K562 (cell line): Measurements from ENCODE around the gene SPATA13. TPM values are rescaled to one million over a fixed set of nuclear protein-coding genes. Genes with fewer than 3 reads are reported as not detected.

Experiments used
- ATAC-seq: fragments of 200-7000 bp; cut with Tn5 transposase; 3 replicates; pipeline ENCODE4 v1.9.1; 2020; ENCODE audit warnings: moderate library complexity
- BruUV-seq: library from RNA; stranded (reverse); fragments of 400-500 nt; replicated peaks from 2 replicates; lab custom pipeline; 2021; lab: Mats Ljungman, UMichigan
- CTCF ChIA-PET: fragments of 300-600 bp; formaldehyde crosslinking; extraction: SDS; loops from one replicate; lab custom pipeline; 2021; ENCODE audit warnings: low intra/inter-chr PET ratio; lab: Yijun Ruan, JAX
- POLR2A ChIA-PET: fragments of 300-600, 350-650 bp; sonication (Branson Sonifier 250); formaldehyde crosslinking; extraction: SDS; loops from one replicate; lab custom pipeline; 2021; ENCODE audit warnings: antibody characterized with exemption, inconsistent platforms; lab: Yijun Ruan, JAX
- DNase-seq, 4 experiments: peaks; one replicate each; pipeline versions ENCODE4 v3.0.0 to v3.0.0-alpha.2; 2011 to 2018; ENCODE audit warnings: low spot score in 3 of 4, mixed read lengths in 3 of 4; ENCODE audit errors: extremely low read depth in 1 of 4
- FAIRE-seq: peaks from 2 replicates; lab custom pipeline; 2011; peaks lifted over from hg19 to GRCh38; lab: Jason Lieb, UNC
- H2AFZ ChIP-seq: 2 replicates; pipeline ENCODE4 v1.6.0; 2011; ENCODE audit warnings: low read depth, low read length, control low read depth, inconsistent platforms
- H3K27ac ChIP-seq: fragments of 200-600 bp; 3 replicates; pipeline ENCODE4 v1.8.0; 2011; ENCODE audit warnings: low read depth, mild to moderate bottlenecking, control low read depth, inconsistent platforms, low read length, moderate library complexity, mixed read lengths; ENCODE audit errors: extremely low read depth
- H3K27me3 ChIP-seq, 2 experiments: fragments of 300-600 bp in 1 of 2; 2 replicates in 1 of 2; 3 replicates in 1 of 2; pipeline versions ENCODE4 v1.6.0 to v1.8.0; 2011; ENCODE audit warnings: inconsistent platforms in 2 of 2, low read length in 2 of 2, mild to moderate bottlenecking in 1 of 2, mixed read lengths in 1 of 2, moderate library complexity in 1 of 2; ENCODE audit not compliant: control insufficient read depth in 2 of 2, insufficient read depth in 2 of 2
- H3K36me3 ChIP-seq: fragments of 300-600 bp; 3 replicates; pipeline ENCODE4 v1.8.0; 2011; ENCODE audit warnings: mild to moderate bottlenecking, low read length, inconsistent platforms; ENCODE audit not compliant: control insufficient read depth, insufficient read depth
- H3K4me1 ChIP-seq, 2 experiments: fragments of 200-600 bp in 1 of 2; replicated peaks in 1 of 2; 2 replicates in 1 of 2; 3 replicates in 1 of 2; pipeline versions ENCODE4 v1.5.1 to v1.8.0; 2011; ENCODE audit warnings: inconsistent platforms in 2 of 2, low read length in 2 of 2, mild to moderate bottlenecking in 1 of 2, mixed read lengths in 1 of 2, moderate library complexity in 1 of 2; ENCODE audit not compliant: control insufficient read depth in 2 of 2, insufficient read depth in 2 of 2
- H3K4me2 ChIP-seq: 2 replicates; pipeline ENCODE4 v1.6.1; 2011; ENCODE audit warnings: low read length, control low read depth, inconsistent platforms, mixed read lengths; ENCODE audit not compliant: insufficient read depth
- H3K4me3 ChIP-seq: fragments of 200-600 bp; sonication (generic), shearing (Covaris generic); 2 replicates; pipeline ENCODE4 v1.5.1; 2016; ENCODE audit warnings: control low read depth, inconsistent platforms
- H3K79me2 ChIP-seq: fragments of 200-600 bp; 3 replicates; pipeline ENCODE4 v1.8.0; 2011; ENCODE audit warnings: low read length, inconsistent platforms; ENCODE audit not compliant: control insufficient read depth, insufficient read depth
- H3K9ac ChIP-seq, 2 experiments: 2 replicates each; pipeline versions ENCODE4 v1.6.0 to v1.6.1; 2011; ENCODE audit warnings: low read depth in 2 of 2, low read length in 2 of 2, control low read depth in 1 of 2, inconsistent platforms in 1 of 2, mild to moderate bottlenecking in 1 of 2, mixed read lengths in 1 of 2; ENCODE audit not compliant: insufficient read depth in 1 of 2
- H3K9me1 ChIP-seq: one replicate; pipeline ENCODE4 v1.6.0; 2011; ENCODE audit warnings: inconsistent platforms, mild to moderate bottlenecking, low read length, moderate library complexity; ENCODE audit not compliant: control insufficient read depth, insufficient read depth
- H3K9me3 ChIP-seq: replicated peaks from 2 replicates; pipeline ENCODE4 v1.5.1; 2011; ENCODE audit warnings: low read depth, low read length, inconsistent platforms; ENCODE audit not compliant: control insufficient read depth, insufficient read depth
- H4K20me1 ChIP-seq: replicated peaks from 2 replicates; pipeline ENCODE4 v1.6.1; 2011; ENCODE audit warnings: low read length, inconsistent platforms, mixed read lengths; ENCODE audit not compliant: control insufficient read depth, insufficient read depth
- ARID2 ChIP-seq: fragments of 450-650 bp; IDR thresholded peaks from 2 replicates; pipeline ENCODE4 v1.6.1; 2017; ENCODE audit warnings: antibody characterized with exemption, mild to moderate bottlenecking
- ARNT ChIP-seq, 2 experiments: fragments of 450-650 bp; IDR thresholded peaks; 2 replicates each; pipeline ENCODE4 v1.6.1; 2016; ENCODE audit warnings: mild to moderate bottlenecking in 1 of 2
- BDP1 ChIP-seq: IDR thresholded peaks from 3 replicates; pipeline ENCODE4 v1.6.1; 2011; ENCODE audit not compliant: insufficient read length, insufficient read depth
- ERF ChIP-seq: fragments of 450-650 bp; formaldehyde crosslinking; IDR thresholded peaks from 2 replicates; pipeline ENCODE4 v1.4.0; 2020; ENCODE audit warnings: mild to moderate bottlenecking, mixed read lengths
- NFIX ChIP-seq: fragments of 250-450 bp; sonication (Bioruptor Pico); IDR thresholded peaks from 2 replicates; pipeline ENCODE4 v1.4.0; 2020; ENCODE audit warnings: low read depth, mild to moderate bottlenecking, moderate library complexity
- PREB ChIP-seq: sonication (generic); formaldehyde crosslinking; IDR thresholded peaks from 2 replicates; pipeline ENCODE4 v1.8.1; 2023; ENCODE audit warnings: mild to moderate bottlenecking, missing genetic modification reagents
- ZFPM2 ChIP-seq: fragments of 250-450 bp; sonication (Bioruptor Pico); IDR thresholded peaks from 2 replicates; pipeline ENCODE4 v1.5.1; 2022; ENCODE audit warnings: mild to moderate bottlenecking
- ZNF311 ChIP-seq: fragments of 250-450 bp; sonication (Bioruptor Pico); IDR thresholded peaks from 2 replicates; pipeline ENCODE4 v1.4.0; 2020; ENCODE audit warnings: mild to moderate bottlenecking, moderate library complexity
- ZNF764 ChIP-seq: fragments of 250-450 bp; sonication (Bioruptor Pico); IDR thresholded peaks from 2 replicates; pipeline ENCODE4 v1.4.0; 2020; ENCODE audit warnings: low read depth, mild to moderate bottlenecking, moderate library complexity
- ZSCAN29 ChIP-seq: fragments of 450-650 bp; IDR thresholded peaks from 2 replicates; pipeline ENCODE4 v1.6.1; 2017
- WGBS: fragments of 100-300 bp; shearing (Covaris generic); methylation state at CpG from one replicate; pipeline ENCODE4 v1.1.6; 2016; ENCODE audit warnings: low coverage, mixed read lengths; ENCODE audit not compliant: insufficient coverage; ENCODE audit errors: missing lambda C conversion rate; 5-methylcytosine and 5-hydroxymethylcytosine counted together
- in situ Hi-C: fragments of 300-500 bp; cut with MboI; formaldehyde crosslinking; loops from 4 replicates; pipeline ENCODE4 v1.15.0; 2018; ENCODE audit warnings: inconsistent platforms, mixed read lengths
- intact Hi-C: fragments of 100-400 bp; cut with micrococcal nuclease; formaldehyde crosslinking; loops from 2 replicates; pipeline ENCODE4 v1.14.2; 2022
- polyA plus RNA-seq, 8 experiments: library from polyadenylated mRNA; depleted of rRNA in 4 of 8; stranded (reverse) in 5 of 8; unstranded in 3 of 8; fragments of >200 nt; fragmentation: Nextera tagmentation in 2 of 8; fragmentation: Illumina TruSeq in 1 of 8; extraction: Ambion mirVana in 2 of 8; extraction: Trizol in 1 of 8; gene quantifications; 2 replicates each; pipeline versions ENCODE4 v1.2.1 to v1.2.3, GENCODE V29; 2011 to 2014; ENCODE audit warnings: inconsistent platforms in 1 of 8, missing spikeins in 1 of 8
- total RNA-seq, 7 experiments: library from RNA; depleted of rRNA in 6 of 7; stranded (reverse); fragments of >200 nt in 6 of 7; fragmentation: Illumina TruSeq in 2 of 7; extraction: Trizol in 2 of 7; gene quantifications; 2 replicates each; pipeline versions ENCODE4 v1.2.1 to v1.2.3, GENCODE V29; 2011 to 2021; ENCODE audit warnings: low replicate concordance in 1 of 7

Gene SPATA13
- total and polyA plus RNA-seq, 9 of the 15 experiments (the other 6 are each of a cell fraction or from before 2014, with no cell fraction given), result 0.08 to 0.99 (median 0.21) TPM; not detected in 2

GRCh38 chr13:24328145-24328544, 167.6 kb downstream of the SPATA13 start:
- in situ Hi-C loops, result no loop called here

More at GRCh38 chr13:24328145-24328544, 167.6 kb downstream of the SPATA13 start:
- H2AFZ ChIP-seq, result no peak overlapping the region
- intact Hi-C loops, result no loop called here
- POLR2A ChIA-PET, result no interaction called here
- H3K9me1 ChIP-seq, result no peaks in the 10 kb centered on the region
- no peaks in the 10 kb centered on the region for H3K36me3 ChIP-seq
- H3K27ac ChIP-seq, result no peak overlapping the region
- TF ChIP-seq NFIX (CRISPR knock-in tag), result no peak
- TF ChIP-seq ZNF764 (CRISPR knock-in tag), result no peak
- no peak for TF ChIP-seq ZFPM2 (CRISPR knock-in tag)
- no peak for TF ChIP-seq ZNF311 (CRISPR knock-in tag)
- no peak for TF ChIP-seq ARNT (IDR thresholded peaks at IDR 0.05)
- TF ChIP-seq PREB (CRISPR knock-in tag), result no peak
- TF ChIP-seq BDP1, result no peak
- no peak for TF ChIP-seq ARID2
- TF ChIP-seq ERF (CRISPR knock-in tag), result no peak
- TF ChIP-seq ZSCAN29, result no peak
- H4K20me1 ChIP-seq, result no peaks in the 10 kb centered on the region
- H3K4me3 ChIP-seq, result no peak overlapping the region
- no TSS peak for BruUV-seq
- no peaks in the 10 kb centered on the region for H3K4me1 ChIP-seq
- no peak for FAIRE-seq
- H3K4me2 ChIP-seq, result no peak overlapping the region
- CTCF ChIA-PET, result no interaction called here
- WGBS, result 26% methylated on average over 12 of the region's 38 CpGs
- H3K27me3 ChIP-seq, result no peaks in the 10 kb centered on the region
- H3K9ac ChIP-seq, result no peak overlapping the region
- no peaks in the 10 kb centered on the region for H3K9me3 ChIP-seq
- ATAC-seq, result no peak
- no peaks in the 10 kb centered on the region for H3K79me2 ChIP-seq
- DNase-seq, result no peak
